Prostate gland (tissue), 2 donors: ENCODE results near the gene NEK1. TPM values are rescaled to one million over a fixed set of nuclear protein-coding genes. Genes with fewer than 3 reads are reported as not detected.

Experiments
- DNase-seq: peaks from one replicate; pipeline ENCODE4 v3.0.0-alpha.2; 2019; ENCODE audit warnings: low spot score
- H3K27ac ChIP-seq, 2 donors: fragments of 200-600 bp; sonication (generic); 2 replicates each; pipeline ENCODE4 v1.5.1; 2017 to 2019
- H3K27me3 ChIP-seq: fragments of 200-600 bp; sonication (generic); replicated peaks from 2 replicates; pipeline ENCODE4 v1.5.1; 2019; ENCODE audit not compliant: insufficient read depth
- H3K36me3 ChIP-seq, 2 donors: fragments of 200-600 bp; sonication (generic); 1 replicate in 1 of 2; 2 replicates in 1 of 2; pipeline versions ENCODE4 v1.5.1 to v1.8.1; 2017 to 2019
- H3K4me1 ChIP-seq: fragments of 200-600 bp; sonication (generic); replicated peaks from 2 replicates; pipeline ENCODE4 v1.5.1; 2019
- H3K4me3 ChIP-seq, 2 donors: fragments of 200-600 bp; sonication (generic); 2 replicates each; pipeline ENCODE4 v1.5.1; 2017 to 2019
- H3K9me3 ChIP-seq: fragments of 200-600 bp; sonication (generic); 2 replicates; pipeline ENCODE4 v1.5.1; 2017
- CTCF ChIP-seq, 4 experiments: fragments of 200-600 bp in 2 of 4; fragments of 450-650 bp in 2 of 4; sonication (generic) in 2 of 4; IDR thresholded peaks; 1 replicate in 3 of 4; 2 replicates in 1 of 4; pipeline ENCODE4 v1.5.1; 2016 to 2019; ENCODE audit warnings: antibody characterized with exemption in 4 of 4, mild to moderate bottlenecking in 2 of 4, moderate library complexity in 2 of 4
- POLR2A ChIP-seq: fragments of 450-650 bp; IDR thresholded peaks from one replicate; pipeline ENCODE4 v1.6.1; 2016; ENCODE audit warnings: antibody characterized with exemption, mild to moderate bottlenecking
- POLR2AphosphoS5 ChIP-seq: sonication (generic); formaldehyde crosslinking; IDR thresholded peaks from one replicate; pipeline ENCODE4 v1.6.1; 2017; ENCODE audit warnings: antibody characterized with exemption
- WGBS: methylation state at CpG from one replicate; pipeline ENCODE4 v1.1.5; 2018; 5-methylcytosine and 5-hydroxymethylcytosine counted together
- intact Hi-C: fragments of 100-400 bp; cut with DNase I; formaldehyde crosslinking; loops from one replicate; pipeline ENCODE4 v1.14.2; 2022
- total RNA-seq, 2 donors: library from RNA; depleted of rRNA; stranded (reverse); fragments of >200 nt; gene quantifications; one replicate each; pipeline ENCODE4 v1.1.0, GENCODE V29; 2016

NEK1 gene
- total RNA-seq, 2 donors from 2014 or later: 5.0 to 17.6 TPM

GRCh38 chr4:169407217-169407845 lies 205.1 kb downstream of the NEK1 start:
- H3K27me3 ChIP-seq: no peaks in the 10 kb centered on the region
- DNase-seq: no peak
- H3K36me3 ChIP-seq: no peaks in the 10 kb centered on the region
- H3K4me3 ChIP-seq: no peak overlapping the region
- no peaks in the 10 kb centered on the region for H3K4me1 ChIP-seq
- TF ChIP-seq POLR2A: no peak
- no peak for TF ChIP-seq POLR2AphosphoS5
- no peak for TF ChIP-seq CTCF (IDR thresholded peaks at IDR 0.05)
- H3K27ac ChIP-seq: no peak overlapping the region
- H3K9me3 ChIP-seq: no peaks in the 10 kb centered on the region
- intact Hi-C loops: no loop called here
- WGBS: 63% methylated on average over 1 of the region's 1 CpG

- H3K4me3 ChIP-seq: no peak overlapping the region
- intact Hi-C loops: no loop called here
- 78% methylated on average over 1 of the region's 1 CpG for WGBS
- H3K9me3 ChIP-seq: no peaks in the 10 kb centered on the region
- TF ChIP-seq POLR2A (no peak), POLR2AphosphoS5 (no peak), CTCF (IDR thresholded peaks at IDR 0.05) (no peak)
- no peaks in the 10 kb centered on the region for H3K27me3 ChIP-seq
- no peaks in the 10 kb centered on the region for H3K4me1 ChIP-seq
- H3K36me3 ChIP-seq: no peaks in the 10 kb centered on the region
- H3K27ac ChIP-seq: no peak overlapping the region
- DNase-seq: no peak
Observed at GRCh38 chr4:169404960-169405359, 207.4 kb downstream of the NEK1 start.

DNA sequence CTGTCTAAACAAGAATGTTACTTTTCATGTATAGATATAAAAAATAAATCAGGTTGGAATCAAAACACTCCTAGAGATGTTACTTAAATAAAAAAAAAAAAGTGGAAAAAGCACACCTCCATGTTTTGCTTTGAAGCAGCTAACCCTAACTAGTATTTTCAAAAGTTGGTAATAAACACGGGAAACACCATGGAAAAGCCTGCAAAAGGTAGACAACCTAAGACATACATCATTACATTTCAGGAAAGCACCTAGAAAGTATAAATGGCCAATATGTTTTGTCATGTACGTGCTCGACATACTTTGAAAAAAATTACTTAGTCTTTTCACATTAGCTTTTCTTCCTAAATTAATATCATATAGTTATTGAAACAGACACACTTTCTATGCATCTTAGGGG lies 211.6 kb downstream of the NEK1 start:
- Histone ChIP-seq H3K36me3 (no peaks in the 10 kb centered on the region), H3K27ac (no peak overlapping the region), H3K4me3 (no peak overlapping the region), H3K9me3 (no peaks in the 10 kb centered on the region), H3K27me3 (no peaks in the 10 kb centered on the region), H3K4me1 (no peaks in the 10 kb centered on the region)
- intact Hi-C loops: no loop called here
- DNase-seq: no peak
- 65% methylated on average over 3 of the region's 3 CpGs for WGBS
- TF ChIP-seq POLR2A: no peak

DNA sequence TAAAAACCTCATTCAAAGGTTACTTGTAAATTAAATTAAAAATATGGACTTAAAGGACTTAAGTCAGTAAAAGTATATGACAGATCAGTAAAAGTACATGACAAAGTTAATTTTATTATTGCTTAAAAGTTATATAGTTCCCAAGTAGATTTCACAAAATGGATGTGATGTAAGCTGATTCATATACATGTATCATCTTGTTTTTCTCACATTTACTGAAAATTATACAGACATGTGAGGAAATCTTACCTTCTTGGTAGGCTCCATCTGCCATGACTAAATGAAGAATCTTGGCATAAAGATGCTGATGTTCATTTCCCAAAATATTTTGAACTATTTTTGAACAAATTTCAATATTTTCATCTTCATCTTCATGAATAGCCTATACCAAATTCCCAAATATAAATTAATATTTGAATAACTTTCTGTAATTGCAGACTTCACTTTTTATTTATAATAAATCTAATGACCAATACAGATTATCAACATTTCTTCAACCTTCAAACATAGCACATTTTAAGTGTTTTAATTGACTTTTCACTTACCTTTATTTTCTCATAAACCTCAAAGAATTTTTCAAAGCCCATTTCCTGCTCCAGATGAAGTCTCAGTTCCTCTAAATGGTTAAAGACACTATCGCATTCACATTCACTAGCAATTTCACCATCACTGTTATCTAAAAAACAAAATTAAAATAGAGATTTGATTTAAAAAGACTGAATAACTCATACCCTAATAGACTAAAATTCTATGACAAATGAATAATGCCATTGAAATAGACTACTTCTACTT lies 212.2 kb downstream of the NEK1 start:
- H3K27ac ChIP-seq: no peak overlapping the region
- 95% methylated on average over 1 of the region's 1 CpG for WGBS
- intact Hi-C loops: no loop called here
- H3K36me3 ChIP-seq: no peaks in the 10 kb centered on the region
- H3K9me3 ChIP-seq: no peaks in the 10 kb centered on the region
- no peaks in the 10 kb centered on the region for H3K27me3 ChIP-seq
- DNase-seq: no peak
- H3K4me1 ChIP-seq: no peaks in the 10 kb centered on the region
- no peak overlapping the region for H3K4me3 ChIP-seq
- no peak for TF ChIP-seq CTCF (IDR thresholded peaks at IDR 0.05)
- TF ChIP-seq POLR2A: no peak
- no peak for TF ChIP-seq POLR2AphosphoS5

- Histone ChIP-seq H3K9me3 (no peaks in the 10 kb centered on the region), H3K36me3 (no peaks in the 10 kb centered on the region), H3K4me3 (no peak overlapping the region), H3K4me1 (no peaks in the 10 kb centered on the region), H3K27ac (no peak overlapping the region), H3K27me3 (no peaks in the 10 kb centered on the region)
- DNase-seq: no peak
- TF ChIP-seq POLR2AphosphoS5 (no peak), POLR2A (no peak), CTCF (IDR thresholded peaks at IDR 0.05) (no peak)
- intact Hi-C loops: no loop called here
Observed at GRCh38 chr4:169398316-169398715, 214.1 kb downstream of the NEK1 start.
